HPDE6-E6E7 (cell line): ENCODE data around the gene KLHL10.

ENCODE experiments used
- DNase-seq: peaks from one replicate; pipeline ENCODE4 v3.0.0; 2011; ENCODE audit warnings: missing footprints; ENCODE audit errors: extremely low spot score

The KLHL10 gene

DNA sequence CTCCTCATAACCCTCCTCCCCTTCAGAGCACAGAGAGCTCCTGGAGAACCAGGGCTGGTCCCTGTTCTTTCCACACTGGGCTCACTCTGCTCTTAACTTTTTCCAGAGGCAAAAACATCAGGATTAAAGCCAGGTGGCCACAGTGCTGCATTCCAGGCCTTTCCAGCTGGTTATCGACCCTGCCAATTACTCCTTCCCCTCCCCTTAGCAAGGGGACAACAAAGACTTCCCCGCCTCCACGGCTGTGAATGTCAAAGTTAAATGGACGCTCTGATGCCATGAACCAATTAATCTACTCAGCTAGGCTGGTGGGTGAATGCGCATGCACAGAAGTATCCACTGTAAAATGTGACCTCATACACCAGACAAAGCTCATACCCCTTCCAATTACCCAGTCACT is 58.0 kb downstream of the KLHL10 start:
- no peak for DNase-seq

DNA sequence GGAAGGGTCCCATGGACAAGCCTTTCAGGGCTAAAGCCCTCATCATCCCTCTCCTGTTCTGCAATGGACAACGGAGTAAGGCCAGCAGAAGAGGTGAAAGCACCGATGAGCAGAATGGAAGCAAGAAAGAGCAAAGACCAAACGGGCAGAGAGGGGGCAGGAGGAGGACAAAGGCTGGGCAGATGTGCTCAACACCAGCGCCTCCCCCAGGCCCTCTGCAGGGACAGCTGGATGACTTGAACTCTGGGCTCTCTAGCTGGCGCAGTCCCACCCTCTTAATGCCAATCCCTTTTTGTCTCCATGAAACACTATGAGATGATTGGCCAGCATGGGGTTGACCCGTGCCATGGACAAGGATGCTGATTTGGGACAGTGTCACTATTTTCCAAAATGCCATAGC is 59.1 kb downstream of the KLHL10 start:
- no peak for DNase-seq
